Measurements from ENCODE around the gene ACSL4.

ACSL4 gene

DNA sequence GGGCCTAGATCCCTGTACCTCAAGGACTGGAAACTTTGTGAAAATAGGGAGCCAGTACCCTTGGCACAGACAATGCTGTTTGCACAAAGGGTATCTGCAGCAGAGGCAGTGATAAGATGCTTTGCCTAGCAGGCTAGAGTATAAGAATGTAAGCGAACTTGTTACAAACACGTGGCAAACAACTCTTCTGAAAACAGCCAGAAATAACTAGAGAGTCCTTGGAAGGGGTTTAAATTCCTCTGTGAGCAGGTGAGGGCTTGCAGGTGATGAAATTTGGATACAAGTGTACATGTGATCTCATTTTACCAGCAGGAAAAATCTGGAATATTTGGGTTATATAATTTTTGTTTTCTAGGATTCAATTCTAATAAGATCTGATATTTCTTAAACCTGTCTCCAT is 18.6 kb upstream of the ACSL4 start:
- no peak overlapping the region for H3K4me2 ChIP-seq (ENCODE audit: insufficient read depth, low read length, poor library complexity, severe bottlenecking)
- DNase-seq (ENCODE audit: low spot score) = no peak
- H3K36me3 ChIP-seq (replicated peaks in 1 of 2; ENCODE audit: control insufficient read depth in 2 of 2, insufficient read depth in 2 of 2, low read length in 2 of 2) = no peaks in the 10 kb centered on the region
- no peak overlapping the region for H2BK5ac ChIP-seq (ENCODE audit: low read length)
- H3K9me3 ChIP-seq (replicated peaks in 1 of 2; ENCODE audit: control insufficient read depth in 2 of 2, insufficient read depth in 1 of 2, low read depth in 1 of 2, low read length in 2 of 2) = no peaks in the 10 kb centered on the region
- no peak overlapping the region for H3K14ac ChIP-seq (ENCODE audit: low read length)
- no peak overlapping the region for H3K23ac ChIP-seq (ENCODE audit: low read depth, low read length, poor library complexity)
- H3K4me1 ChIP-seq (ENCODE audit: control insufficient read depth in 2 of 2, insufficient read depth in 1 of 2, low read depth in 1 of 2, low read length in 2 of 2) = no peaks in the 10 kb centered on the region
- H3K4ac ChIP-seq (ENCODE audit: low read length) = no peak overlapping the region
- no peak overlapping the region for H4K8ac ChIP-seq (ENCODE audit: low read depth, low read length)
- H3K27me3 ChIP-seq (ENCODE audit: control insufficient read depth in 3 of 3, insufficient read depth in 3 of 3, low read depth in 1 of 3, low read length in 3 of 3) = no peaks in the 10 kb centered on the region
- H2BK120ac ChIP-seq (ENCODE audit: low read depth, low read length) = no peak overlapping the region
- H3K79me1 ChIP-seq (ENCODE audit: low read depth, low read length) = no peaks in the 10 kb centered on the region
- no peak overlapping the region for H4K91ac ChIP-seq (ENCODE audit: low read depth, low read length, poor library complexity)
- no peak overlapping the region for H3K18ac ChIP-seq (ENCODE audit: low read length)
- no peak overlapping the region for H2AFZ ChIP-seq (ENCODE audit: low read length)
- no peak overlapping the region for H3K9ac ChIP-seq (ENCODE audit: low read depth, low read length, poor library complexity)
- no peak overlapping the region for H2BK15ac ChIP-seq (ENCODE audit: low read length)
- no peak overlapping the region for H2AK5ac ChIP-seq (ENCODE audit: low read depth, low read length)
- H2BK12ac ChIP-seq (ENCODE audit: low read length) = no peak overlapping the region
- H3K4me3 ChIP-seq (ENCODE audit: low read length in 2 of 2) = no peak overlapping the region
- WGBS, 2 donors (ENCODE audit: extremely low coverage in 2 of 2, insufficient read length in 2 of 2, insufficient replicate concordance in 1 of 2) = no CpG with 5 or more reads among the region's 2 CpGs
- no peak overlapping the region for H3K27ac ChIP-seq (replicated peaks; ENCODE audit: low read length)

DNA sequence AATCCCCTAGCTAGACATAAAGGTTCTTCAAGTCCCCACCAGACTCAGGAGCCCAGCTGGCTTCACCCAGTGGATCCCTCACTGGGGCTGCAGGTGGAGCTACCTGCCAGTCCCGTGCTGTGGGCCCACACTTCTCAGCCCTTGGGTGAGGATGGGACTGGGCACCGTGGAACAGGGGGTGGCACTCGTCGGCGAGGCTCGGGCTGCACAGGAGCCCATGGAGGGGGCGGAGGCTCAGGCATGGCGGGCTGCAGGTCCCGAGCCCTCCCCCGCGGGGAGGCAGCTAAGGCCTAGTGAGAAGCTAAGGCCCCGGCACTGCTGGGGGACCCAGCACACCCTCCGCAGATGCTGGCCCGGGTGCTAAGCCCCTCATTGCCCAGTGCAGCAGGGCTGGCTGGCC is 16.1 kb upstream of the ACSL4 start:
- WGBS, 2 donors (ENCODE audit: extremely low coverage in 2 of 2, insufficient read length in 2 of 2, insufficient replicate concordance in 1 of 2) = no CpG with 5 or more reads among the region's 14 CpGs
- no peak for DNase-seq (ENCODE audit: low spot score)

DNA sequence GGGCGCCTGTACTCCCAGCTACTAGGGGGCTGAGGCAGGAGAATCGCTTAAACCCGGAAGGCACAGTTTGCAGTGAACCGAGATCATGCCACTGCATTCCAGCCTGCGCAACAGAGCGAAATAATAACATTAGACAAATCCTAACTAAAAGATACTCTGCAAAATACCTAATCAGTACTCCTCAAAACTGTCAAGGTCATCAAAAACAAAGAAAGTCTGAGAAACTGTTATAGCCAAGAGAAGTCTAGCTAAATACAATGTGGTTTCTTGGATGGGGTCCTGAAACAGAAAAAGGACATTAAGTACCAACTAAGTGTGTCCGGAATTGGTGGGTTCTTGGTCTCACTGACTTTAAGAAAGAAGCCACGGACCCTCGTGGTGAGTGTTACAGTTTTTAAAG is 14.6 kb upstream of the ACSL4 start:
- no peak overlapping the region for H2BK120ac ChIP-seq (ENCODE audit: low read depth, low read length)
- H3K4me2 ChIP-seq (ENCODE audit: insufficient read depth, low read length, poor library complexity, severe bottlenecking) = no peak overlapping the region
- no peak overlapping the region for H4K8ac ChIP-seq (ENCODE audit: low read depth, low read length)
- no peak overlapping the region for H2BK12ac ChIP-seq (ENCODE audit: low read length)
- no CpG with 5 or more reads among the region's 9 CpGs for WGBS, 2 donors (ENCODE audit: extremely low coverage in 2 of 2, insufficient read length in 2 of 2, insufficient replicate concordance in 1 of 2)
- H3K27ac ChIP-seq (replicated peaks; ENCODE audit: low read length) = no peak overlapping the region
- no peak overlapping the region for H2BK5ac ChIP-seq (ENCODE audit: low read length)
- no peak overlapping the region for H3K4ac ChIP-seq (ENCODE audit: low read length)
- H2AK5ac ChIP-seq (ENCODE audit: low read depth, low read length) = no peak overlapping the region
- H3K23ac ChIP-seq (ENCODE audit: low read depth, low read length, poor library complexity) = no peak overlapping the region
- H3K14ac ChIP-seq (ENCODE audit: low read length) = no peak overlapping the region
- H3K79me1 ChIP-seq (ENCODE audit: low read depth, low read length) = no peaks in the 10 kb centered on the region
- no peaks in the 10 kb centered on the region for H3K9me3 ChIP-seq (replicated peaks in 1 of 2; ENCODE audit: control insufficient read depth in 2 of 2, insufficient read depth in 1 of 2, low read depth in 1 of 2, low read length in 2 of 2)
- no peak overlapping the region for H2BK15ac ChIP-seq (ENCODE audit: low read length)
- H3K18ac ChIP-seq (ENCODE audit: low read length) = no peak overlapping the region
- no peak overlapping the region for H4K91ac ChIP-seq (ENCODE audit: low read depth, low read length, poor library complexity)
- no peaks in the 10 kb centered on the region for H3K36me3 ChIP-seq (replicated peaks in 1 of 2; ENCODE audit: control insufficient read depth in 2 of 2, insufficient read depth in 2 of 2, low read length in 2 of 2)
- H3K9ac ChIP-seq (ENCODE audit: low read depth, low read length, poor library complexity) = no peak overlapping the region
- H3K27me3 ChIP-seq (ENCODE audit: control insufficient read depth in 3 of 3, insufficient read depth in 3 of 3, low read depth in 1 of 3, low read length in 3 of 3) = no peaks in the 10 kb centered on the region
- DNase-seq (ENCODE audit: low spot score) = no peak
- no peak overlapping the region for H3K4me3 ChIP-seq (ENCODE audit: low read length in 2 of 2)
- no peak overlapping the region for H2AFZ ChIP-seq (ENCODE audit: low read length)
- H3K4me1 ChIP-seq (ENCODE audit: control insufficient read depth in 2 of 2, insufficient read depth in 1 of 2, low read depth in 1 of 2, low read length in 2 of 2) = no peaks in the 10 kb centered on the region

More for the DNA sequence above, 16.1 kb upstream of the ACSL4 start:
- Histone ChIP-seq H3K79me1 (ENCODE audit: low read depth, low read length) (no peaks in the 10 kb centered on the region), H2BK120ac (ENCODE audit: low read depth, low read length) (no peak overlapping the region), H4K91ac (ENCODE audit: low read depth, low read length, poor library complexity) (no peak overlapping the region), H2BK5ac (ENCODE audit: low read length) (no peak overlapping the region), H3K4me1 (ENCODE audit: control insufficient read depth in 2 of 2, insufficient read depth in 1 of 2, low read depth in 1 of 2, low read length in 2 of 2) (no peaks in the 10 kb centered on the region), H4K8ac (ENCODE audit: low read depth, low read length) (no peak overlapping the region), H3K36me3 (replicated peaks in 1 of 2; ENCODE audit: control insufficient read depth in 2 of 2, insufficient read depth in 2 of 2, low read length in 2 of 2) (no peaks in the 10 kb centered on the region), H2AK5ac (ENCODE audit: low read depth, low read length) (no peak overlapping the region), H3K4me3 (ENCODE audit: low read length in 2 of 2) (no peak overlapping the region), H2BK15ac (ENCODE audit: low read length) (no peak overlapping the region), H3K18ac (ENCODE audit: low read length) (no peak overlapping the region), H3K4ac (ENCODE audit: low read length) (no peak overlapping the region), H2BK12ac (ENCODE audit: low read length) (no peak overlapping the region), H3K14ac (ENCODE audit: low read length) (no peak overlapping the region), H3K27ac (replicated peaks; ENCODE audit: low read length) (no peak overlapping the region), H3K23ac (ENCODE audit: low read depth, low read length, poor library complexity) (no peak overlapping the region), H3K27me3 (ENCODE audit: control insufficient read depth in 3 of 3, insufficient read depth in 3 of 3, low read depth in 1 of 3, low read length in 3 of 3) (no peaks in the 10 kb centered on the region), H2AFZ (ENCODE audit: low read length) (no peak overlapping the region), H3K9ac (ENCODE audit: low read depth, low read length, poor library complexity) (no peak overlapping the region), H3K9me3 (replicated peaks in 1 of 2; ENCODE audit: control insufficient read depth in 2 of 2, insufficient read depth in 1 of 2, low read depth in 1 of 2, low read length in 2 of 2) (no peaks in the 10 kb centered on the region), H3K4me2 (ENCODE audit: insufficient read depth, low read length, poor library complexity, severe bottlenecking) (peak overlapping the region; percentile 11)

DNA sequence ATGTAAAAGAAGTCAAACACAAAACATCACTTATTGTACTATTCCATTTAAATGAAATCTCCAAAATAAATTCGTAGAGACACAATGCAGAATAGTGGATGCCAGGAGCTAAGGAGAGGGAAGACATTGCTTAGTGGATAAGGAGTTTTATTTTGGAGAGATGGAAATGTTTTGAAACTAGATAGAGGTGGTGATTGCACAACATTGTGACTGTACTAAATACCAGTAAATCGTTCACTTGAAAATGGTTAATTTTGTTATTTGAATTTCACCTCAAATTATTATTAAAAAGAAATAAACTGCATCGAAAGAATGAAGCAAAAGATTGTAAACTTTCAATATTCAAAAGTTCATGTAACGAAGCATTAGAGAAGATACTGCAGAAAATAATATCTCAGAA is 9.7 kb upstream of the ACSL4 start:
- H4K8ac ChIP-seq (ENCODE audit: low read depth, low read length) = no peak overlapping the region
- no peaks in the 10 kb centered on the region for H3K79me1 ChIP-seq (ENCODE audit: low read depth, low read length)
- no peak overlapping the region for H3K14ac ChIP-seq (ENCODE audit: low read length)
- no CpG with 5 or more reads among the region's 4 CpGs for WGBS, 2 donors (ENCODE audit: extremely low coverage in 2 of 2, insufficient read length in 2 of 2, insufficient replicate concordance in 1 of 2)
- H3K23ac ChIP-seq (ENCODE audit: low read depth, low read length, poor library complexity) = no peak overlapping the region
- DNase-seq (ENCODE audit: low spot score) = no peak
- no peaks in the 10 kb centered on the region for H3K9me3 ChIP-seq (replicated peaks in 1 of 2; ENCODE audit: control insufficient read depth in 2 of 2, insufficient read depth in 1 of 2, low read depth in 1 of 2, low read length in 2 of 2)
- H3K36me3 ChIP-seq (replicated peaks in 1 of 2; ENCODE audit: control insufficient read depth in 2 of 2, insufficient read depth in 2 of 2, low read length in 2 of 2) = no peaks in the 10 kb centered on the region
- H3K4me1 ChIP-seq (ENCODE audit: control insufficient read depth in 2 of 2, insufficient read depth in 1 of 2, low read depth in 1 of 2, low read length in 2 of 2) = no peaks in the 10 kb centered on the region
- H2BK15ac ChIP-seq (ENCODE audit: low read length) = no peak overlapping the region
- H3K27me3 ChIP-seq (ENCODE audit: control insufficient read depth in 3 of 3, insufficient read depth in 3 of 3, low read depth in 1 of 3, low read length in 3 of 3) = peaks cover 0 to 9% (median 0%) of the 10 kb centered on the region in 3 experiments
- H3K4me3 ChIP-seq (ENCODE audit: low read length in 2 of 2) = no peak overlapping the region
- no peak overlapping the region for H2BK120ac ChIP-seq (ENCODE audit: low read depth, low read length)
- no peak overlapping the region for H2AK5ac ChIP-seq (ENCODE audit: low read depth, low read length)
- H3K27ac ChIP-seq (replicated peaks; ENCODE audit: low read length) = no peak overlapping the region
- H3K4ac ChIP-seq (ENCODE audit: low read length) = no peak overlapping the region
- H3K18ac ChIP-seq (ENCODE audit: low read length) = no peak overlapping the region
- H3K9ac ChIP-seq (ENCODE audit: low read depth, low read length, poor library complexity) = no peak overlapping the region
- H2BK5ac ChIP-seq (ENCODE audit: low read length) = no peak overlapping the region
- no peak overlapping the region for H3K4me2 ChIP-seq (ENCODE audit: insufficient read depth, low read length, poor library complexity, severe bottlenecking)
- H4K91ac ChIP-seq (ENCODE audit: low read depth, low read length, poor library complexity) = no peak overlapping the region
- H2AFZ ChIP-seq (ENCODE audit: low read length) = no peak overlapping the region
- H2BK12ac ChIP-seq (ENCODE audit: low read length) = no peak overlapping the region
